Esophagus squamous epithelium (tissue), 5 donors: ENCODE results near the gene ANGPT4. TPM values are rescaled to one million over a fixed set of nuclear protein-coding genes. Genes with fewer than 3 reads are reported as not detected.

Source experiments
- DNase-seq: peaks from one replicate; lab custom pipeline; 2025; lab: John Stamatoyannopoulos, UW
- H3K27ac ChIP-seq, 4 donors: fragments of 200-600 bp; sonication (generic); one replicate each; pipeline ENCODE4 v1.5.1; 2016 to 2019; ENCODE audit warnings: mild to moderate bottlenecking in 1 of 4
- H3K27me3 ChIP-seq, 4 donors: fragments of 200-600 bp; sonication (generic); 1 replicate in 3 of 4; 2 replicates in 1 of 4; pipeline versions ENCODE4 v1.5.1 to v1.6.0; 2017 to 2021; ENCODE audit warnings: antibody characterized with exemption in 1 of 4
- H3K36me3 ChIP-seq, 3 donors: fragments of 200-600 bp; sonication (generic); one replicate each; pipeline ENCODE4 v1.5.1; 2016 to 2019
- H3K4me1 ChIP-seq, 3 donors: fragments of 200-600 bp; sonication (generic); one replicate each; pipeline ENCODE4 v1.5.1; 2017 to 2019
- H3K4me3 ChIP-seq, 4 donors: fragments of 200-600 bp; sonication (generic); 1 replicate in 3 of 4; 2 replicates in 1 of 4; pipeline ENCODE4 v1.5.1; 2016 to 2019; ENCODE audit warnings: mild to moderate bottlenecking in 2 of 4, moderate library complexity in 1 of 4
- H3K9me3 ChIP-seq, 3 donors: fragments of 200-600 bp; sonication (generic); one replicate each; pipeline ENCODE4 v1.5.1; 2016 to 2019
- CTCF ChIP-seq, 6 experiments: fragments of 450-650 bp in 4 of 6; fragments of 200-600 bp in 2 of 6; sonication (generic) in 2 of 6; IDR thresholded peaks; one replicate each; pipeline ENCODE4 v1.5.1; 2016 to 2019; ENCODE audit warnings: antibody characterized with exemption in 6 of 6, mild to moderate bottlenecking in 4 of 6, moderate library complexity in 4 of 6
- POLR2A ChIP-seq, 4 donors: fragments of 450-650 bp; IDR thresholded peaks; one replicate each; pipeline ENCODE4 v1.6.1; 2017; ENCODE audit warnings: antibody characterized with exemption in 4 of 4, mild to moderate bottlenecking in 4 of 4, moderate library complexity in 3 of 4
- WGBS, 2 donors: methylation state at CpG; one replicate each; pipeline ENCODE4 v1.1.5; 2018; 5-methylcytosine and 5-hydroxymethylcytosine counted together
- intact Hi-C: fragments of 100-400 bp; cut with DNase I; formaldehyde crosslinking; loops from one replicate; pipeline ENCODE4 v1.15.0; 2022
- total RNA-seq, 4 donors: library from RNA; depleted of rRNA; stranded (reverse); fragments of >200 nt; gene quantifications; one replicate each; pipeline ENCODE4 v1.1.0, GENCODE V29; 2016
- donor health status: DM: yes; HTN: yes; CAD: no.

The ANGPT4 gene
- total RNA-seq, 4 donors from 2014 or later = under 0.01 to 0.38 (median 0.09) TPM; not detected in 1

- Histone ChIP-seq H3K27ac (no peak overlapping the region), H3K4me1 (no peaks in the 10 kb centered on the region), H3K27me3 (peaks cover 0 to 2% (median 0%) of the 10 kb centered on the region in 4 donors), H3K36me3 (no peaks in the 10 kb centered on the region), H3K4me3 (no peak overlapping the region), H3K9me3 (no peaks in the 10 kb centered on the region)
- DNase-seq = no peak
- intact Hi-C loops = no loop called here
- 66 to 67% methylated on average over 6 of the region's 6 CpGs for WGBS, 2 donors
- TF ChIP-seq CTCF (IDR thresholded peaks at IDR 0.05) (no peak), POLR2A (IDR thresholded peaks at IDR 0.05) (no peak)
Observed at GRCh38 chr20:821046-821730, 94.9 kb downstream of the ANGPT4 start.

- intact Hi-C loops = no loop called here
- Histone ChIP-seq H3K36me3 (no peaks in the 10 kb centered on the region), H3K4me1 (no peaks in the 10 kb centered on the region), H3K27ac (no peak overlapping the region), H3K27me3 (peaks cover 0 to 4% (median 0%) of the 10 kb centered on the region in 4 donors), H3K9me3 (no peaks in the 10 kb centered on the region), H3K4me3 (no peak overlapping the region)
- TF ChIP-seq POLR2A (IDR thresholded peaks at IDR 0.05) (no peak), CTCF (IDR thresholded peaks at IDR 0.05) (no peak)
- WGBS, 2 donors = 90 to 95% methylated on average over 3 of the region's 3 CpGs
- no peak for DNase-seq
Observed at GRCh38 chr20:820323-820953, 95.7 kb downstream of the ANGPT4 start.

Other genes starting within 250 kb of the ANGPT4 start
- not detected for gene SCRT2, start 240.5 kb downstream of the ANGPT4 start, total RNA-seq
- gene SLC52A3, start 147.8 kb downstream of the ANGPT4 start, total RNA-seq = 10 to 100 TPM in 1 of 4 donors, 1 to 10 TPM in 2, under 1 TPM in 1; 0.57 to 10.9 (median 6.5) TPM
- gene FAM110A, start 82.6 kb downstream of the ANGPT4 start, total RNA-seq = 10 to 100 TPM; 15.3 to 46.6 (median 27.1) TPM
- under 1 TPM in 3 of 4 donors, not detected in 1; 0.18 to 0.23 (median 0.19) TPM for gene RSPO4, start 86.0 kb upstream of the ANGPT4 start, total RNA-seq
- 100 to 1,000 TPM in 1 of 4 donors, 10 to 100 TPM in 3; 70.0 to 111 (median 89.0) TPM for gene PSMF1, start 202.3 kb upstream of the ANGPT4 start, total RNA-seq